NCI-H524 treated with DMSO at 0.1 percent for 48 hours (cell line): ENCODE data around the gene FAR2.
"Not testable (repeated sequence)": the region's sequence is repeated elsewhere in the genome, so short reads cannot be mapped to it uniquely, and the experiment has no call there.

Source experiments
- DNase-seq: peaks from one replicate; lab custom pipeline; 2025; lab: John Stamatoyannopoulos, UW

FAR2 gene

GRCh38 chr12:29152981-29153630, 4.0 kb downstream of the FAR2 start:
- no peak for DNase-seq

DNA sequence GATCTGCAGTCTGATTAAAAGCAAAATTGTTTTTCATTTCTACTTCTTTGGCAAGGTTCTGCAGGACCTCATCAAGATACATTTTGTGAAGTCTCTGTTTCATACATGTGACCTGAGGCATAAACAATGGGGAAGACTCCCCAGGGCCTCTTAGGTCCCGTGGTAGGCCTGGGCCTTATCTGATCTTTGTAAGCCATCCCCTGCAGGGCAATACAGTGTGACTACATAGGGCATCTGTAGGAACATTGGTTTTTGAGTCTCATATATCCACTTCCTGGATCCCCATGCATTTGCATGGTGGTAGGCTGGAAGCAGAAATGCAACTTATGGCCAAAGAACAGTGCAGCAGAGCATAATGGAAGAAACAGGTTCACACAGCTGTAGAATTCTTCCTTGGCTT, 6.0 kb downstream of the FAR2 start:
- DNase-seq = no peak

DNA sequence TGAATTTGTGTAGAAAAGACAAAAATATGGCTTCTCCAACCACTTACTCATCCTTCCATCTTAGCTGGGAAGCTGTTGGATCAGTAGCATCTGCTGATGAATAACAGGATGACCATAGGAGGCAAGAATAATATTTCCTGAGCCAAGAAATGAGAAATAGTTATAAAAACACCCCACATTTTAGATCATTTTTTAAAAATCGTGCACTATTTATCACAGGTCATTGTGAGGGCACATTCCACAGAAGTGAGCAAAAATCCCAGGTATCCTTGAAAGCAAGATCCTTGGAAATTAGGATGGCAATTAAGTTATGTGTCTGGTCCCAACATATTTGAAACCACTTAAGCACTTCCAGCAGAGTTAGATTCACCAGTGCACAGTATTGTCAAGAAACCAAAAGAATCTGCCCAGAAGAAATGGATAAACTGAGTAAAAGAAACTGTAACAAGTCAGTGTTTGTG, 8.4 kb downstream of the FAR2 start:
- no peak for DNase-seq

GRCh38 chr12:29158115-29158763, 9.2 kb downstream of the FAR2 start:
- no peak for DNase-seq

DNA sequence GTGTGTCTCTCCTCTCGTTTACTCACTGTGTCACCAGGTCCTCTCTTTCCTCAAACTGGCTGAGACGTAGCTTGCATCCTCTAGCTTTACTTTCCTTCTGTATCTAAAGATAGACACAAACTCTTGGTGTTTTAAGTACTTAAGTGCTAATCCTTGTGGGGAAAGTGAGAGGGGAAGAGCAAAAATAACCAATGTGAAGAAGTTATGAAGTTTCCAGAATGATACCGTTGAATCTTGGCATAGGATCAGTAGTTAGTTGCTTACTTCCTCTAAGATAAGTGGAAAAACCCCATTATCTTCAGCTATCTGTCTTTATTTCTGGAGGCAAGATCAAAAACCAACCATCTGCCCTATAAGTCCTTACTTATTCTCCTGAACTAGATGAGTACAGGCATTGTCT, 10.6 kb downstream of the FAR2 start:
- no peak for DNase-seq

GRCh38 chr12:29160230-29160629, 11.2 kb downstream of the FAR2 start:
- DNase-seq = no peak

DNA sequence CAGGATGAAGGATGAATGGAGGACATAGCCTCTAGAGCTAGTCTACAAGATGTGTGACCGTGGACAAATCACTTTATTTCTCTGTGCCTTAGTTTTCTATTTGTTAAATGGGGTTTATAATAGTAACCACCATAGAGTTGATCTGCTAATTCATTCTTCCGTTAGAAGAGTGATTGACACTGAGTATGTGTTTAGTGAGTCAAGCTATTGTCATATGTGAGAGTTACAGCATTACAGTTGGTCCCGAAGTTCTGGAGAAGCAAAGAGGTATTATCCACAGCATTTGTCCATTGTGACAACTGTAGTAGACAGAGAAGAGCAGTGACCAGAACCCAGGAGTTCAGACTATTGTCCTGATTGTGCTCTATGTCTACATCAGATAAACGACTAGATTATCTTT, 14.1 kb downstream of the FAR2 start:
- DNase-seq = no peak

DNA sequence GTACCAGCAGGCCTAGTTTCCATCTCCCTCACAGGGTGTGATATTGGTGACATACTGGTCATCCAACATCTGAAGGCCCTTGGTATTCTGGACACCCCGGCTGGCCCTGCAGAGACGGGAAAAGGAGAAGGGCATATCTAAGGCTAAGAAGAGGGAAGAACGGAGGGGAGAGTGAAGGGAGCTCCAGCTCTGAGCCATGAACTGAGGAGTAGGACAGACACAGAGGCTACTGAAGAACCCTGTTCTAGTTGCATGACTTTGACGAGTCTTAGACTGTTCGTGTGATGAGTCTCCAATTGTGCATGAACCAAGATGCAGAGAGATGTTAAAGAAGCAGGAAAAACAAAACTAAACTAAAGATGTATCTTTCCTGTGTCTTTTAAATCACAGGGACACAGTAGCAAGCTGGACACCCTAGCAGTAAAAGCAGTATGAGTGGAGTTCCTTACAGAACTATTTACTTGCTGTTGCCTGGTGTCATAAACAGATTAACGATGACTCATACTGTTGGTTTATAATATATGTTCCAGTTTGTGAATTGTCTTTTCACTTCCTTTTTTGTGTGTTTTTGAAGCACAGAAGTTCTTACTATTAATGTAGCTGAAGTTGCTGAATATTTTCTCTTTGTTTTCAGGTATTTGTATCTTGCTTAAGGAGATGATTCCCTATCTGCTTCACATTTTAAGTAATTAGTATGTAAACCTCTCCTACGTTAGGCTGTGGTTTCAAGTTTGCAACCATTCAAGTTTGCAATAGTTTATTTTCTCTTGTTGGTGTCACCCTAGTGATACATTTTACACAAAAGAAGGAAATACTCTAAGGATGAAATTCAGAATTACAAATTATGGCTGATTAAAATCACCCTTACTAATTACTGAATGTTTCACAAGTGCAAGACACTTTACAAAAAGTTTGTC, 15.7 kb downstream of the FAR2 start:
- DNase-seq = no peak

- DNase-seq = no peak
Measured at GRCh38 chr12:29167445-29167844, 18.4 kb downstream of the FAR2 start.

DNA sequence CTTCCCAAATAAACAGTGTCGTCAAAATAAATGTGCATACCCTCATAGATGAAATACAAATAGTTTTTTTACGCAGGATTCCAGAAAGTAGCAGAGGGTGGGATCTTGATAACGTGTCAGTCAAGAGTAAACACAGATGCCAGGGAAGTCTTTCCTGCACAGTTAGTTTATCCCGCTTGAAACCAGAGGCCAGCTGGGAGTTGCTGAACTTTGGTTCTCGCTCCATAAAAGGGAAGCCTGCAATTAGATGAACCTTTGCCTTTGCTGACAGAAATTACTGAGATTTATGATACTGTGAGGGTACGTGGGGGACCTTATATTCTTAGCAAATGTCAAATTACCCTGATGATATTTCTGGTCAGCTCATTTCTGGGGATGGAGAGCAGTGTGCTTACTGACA, 18.9 kb downstream of the FAR2 start:
- DNase-seq = no peak

DNA sequence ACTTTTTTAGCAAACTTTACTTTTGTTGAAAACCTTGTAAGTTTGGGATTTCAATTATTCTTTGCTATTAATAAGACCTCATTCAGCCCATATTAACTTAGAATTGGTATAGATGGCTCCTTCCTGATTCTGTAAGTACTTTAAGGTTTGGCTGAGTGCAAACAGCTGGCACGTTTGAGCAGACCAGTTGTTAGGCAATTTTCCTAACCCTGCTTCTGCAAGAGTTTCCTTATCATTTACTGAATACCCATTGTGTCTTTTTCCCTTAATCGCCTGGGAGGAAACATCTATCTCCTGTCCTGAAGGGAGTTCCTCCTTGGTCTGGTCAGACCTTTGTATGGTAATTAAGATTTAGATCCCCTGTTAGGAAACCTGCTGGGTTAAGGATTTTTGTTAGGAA, 20.9 kb downstream of the FAR2 start:
- DNase-seq = not testable (repeated sequence)

DNA sequence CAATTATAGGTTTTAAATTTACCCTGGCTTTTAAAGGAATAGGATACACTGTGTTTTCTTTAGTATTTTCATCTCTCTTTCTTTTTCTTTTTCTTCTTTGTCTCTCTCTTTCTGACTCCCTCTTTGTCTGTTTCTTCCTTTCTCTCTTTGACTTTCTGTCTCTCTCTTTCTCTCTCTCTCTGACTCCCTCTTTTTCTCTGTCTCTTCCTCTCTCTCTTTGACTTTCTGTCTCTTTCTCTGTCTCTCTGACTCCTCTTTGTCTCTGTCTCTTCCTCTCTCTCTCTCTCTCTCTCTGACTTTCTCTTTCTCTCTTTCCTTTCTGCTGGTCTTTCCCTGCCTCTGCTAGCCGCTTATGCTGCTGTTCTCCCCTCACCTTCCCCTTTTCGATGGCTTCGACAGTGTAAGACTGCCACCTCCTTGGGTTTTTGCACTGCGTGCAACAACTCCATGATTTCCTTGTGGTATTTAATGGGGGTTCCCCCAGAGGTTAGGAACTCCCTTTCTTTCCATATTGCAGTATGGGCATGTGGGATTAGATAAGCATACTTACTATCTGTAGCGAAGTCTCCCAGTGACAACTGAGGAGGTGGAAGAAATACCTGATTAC, 21.5 kb downstream of the FAR2 start:
- DNase-seq = not testable (repeated sequence)

DNA sequence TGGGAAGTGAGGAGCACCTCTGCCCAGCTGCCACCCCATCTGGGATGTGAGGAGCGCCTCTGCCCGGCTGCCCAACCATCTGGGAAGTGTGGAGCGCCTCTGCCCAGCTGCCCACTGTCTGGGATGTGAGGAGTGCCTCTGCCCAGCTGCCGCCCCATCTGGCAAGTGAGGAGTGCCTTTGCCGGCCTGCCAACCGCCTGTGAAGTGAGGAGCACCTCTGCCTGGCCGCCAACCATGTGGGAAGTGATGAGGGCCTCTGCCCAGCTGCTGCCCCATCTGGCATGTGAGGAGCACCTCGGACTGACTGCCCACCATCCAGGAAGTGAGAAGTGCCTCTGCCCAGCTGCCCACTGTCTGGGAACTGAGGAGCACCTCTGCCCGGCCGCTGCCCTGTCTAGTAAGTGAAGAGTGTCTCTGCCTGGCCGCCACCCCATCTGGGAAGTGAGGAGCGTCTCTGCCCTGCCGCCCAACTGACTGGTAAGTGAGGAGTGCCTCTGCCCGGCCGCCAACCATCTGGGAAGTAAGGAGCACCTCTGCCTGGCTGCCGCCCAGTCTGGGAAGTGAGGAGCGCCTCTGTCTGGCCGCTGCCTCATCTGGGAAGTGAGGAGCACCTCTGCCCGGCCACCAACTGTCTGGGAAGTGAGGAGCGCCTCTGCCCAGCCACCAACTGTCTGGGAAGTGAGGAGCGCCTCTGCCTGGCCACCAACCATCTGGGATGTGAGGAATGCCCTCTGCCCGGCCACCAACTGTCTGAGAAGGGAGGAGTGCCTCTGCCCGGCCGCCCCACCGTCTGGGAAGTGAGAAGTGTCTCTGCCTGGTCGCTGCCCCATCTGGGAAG, 22.6 kb downstream of the FAR2 start:
- no peak for DNase-seq

DNA sequence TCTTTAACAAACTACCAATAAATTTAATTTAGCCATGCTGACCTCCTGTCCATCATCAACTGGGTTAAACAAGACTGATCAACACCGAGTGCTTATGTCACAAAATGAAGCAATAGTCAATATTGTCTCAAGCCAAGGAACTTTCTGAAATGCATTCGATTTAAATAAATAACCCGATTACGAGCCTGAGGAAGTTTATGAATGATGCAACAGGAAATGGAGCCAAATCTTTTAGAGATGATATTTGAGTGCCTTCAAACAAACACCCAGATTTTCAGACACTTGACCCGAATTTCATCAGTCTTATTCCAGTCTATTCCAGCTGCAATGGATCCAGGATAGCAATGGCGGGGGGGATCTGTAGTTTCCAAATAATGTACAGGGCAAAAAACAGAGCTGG, 27.9 kb downstream of the FAR2 start:
- no peak for DNase-seq

DNA sequence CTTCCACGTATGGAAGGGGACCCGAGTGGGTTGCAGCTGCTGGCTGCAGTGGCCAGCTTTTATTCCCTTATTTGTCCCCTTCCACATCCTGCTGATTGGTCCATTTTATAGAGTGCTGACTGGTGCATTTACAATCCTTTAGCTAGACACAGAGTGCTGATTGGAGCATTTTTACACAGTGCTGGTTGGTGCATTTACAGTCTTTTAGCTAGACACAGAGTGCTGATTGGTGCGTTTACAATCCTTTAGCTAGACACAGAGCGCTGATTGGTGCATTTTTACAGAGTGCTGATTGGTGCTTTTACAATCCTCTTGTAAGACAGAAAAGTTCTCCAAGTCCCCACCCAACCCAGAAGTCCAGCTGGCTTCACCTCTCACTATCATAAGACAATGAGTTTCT, 33.2 kb downstream of the FAR2 start:
- not testable (repeated sequence) for DNase-seq

DNA sequence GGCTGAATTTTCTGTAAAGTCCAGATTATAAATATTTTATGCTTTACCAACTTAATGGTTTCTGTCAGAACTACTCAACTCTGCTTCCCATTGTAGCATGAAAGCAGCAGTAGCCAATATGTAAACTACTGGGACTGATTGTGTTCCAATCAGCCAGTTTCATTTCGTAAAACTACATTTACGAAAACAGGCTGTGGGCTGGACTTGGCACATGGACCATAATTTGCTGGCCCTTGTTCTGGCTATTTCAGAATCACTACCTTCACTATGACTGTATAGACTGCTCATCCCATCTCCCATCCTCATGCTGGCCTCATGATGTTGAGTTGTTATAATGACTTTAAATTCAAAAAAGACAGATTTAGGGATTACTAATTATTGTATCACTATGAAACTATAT, 38.7 kb downstream of the FAR2 start:
- no peak for DNase-seq

GRCh38 chr12:29191267-29191850, 42.3 kb downstream of the FAR2 start:
- DNase-seq = no peak

DNA sequence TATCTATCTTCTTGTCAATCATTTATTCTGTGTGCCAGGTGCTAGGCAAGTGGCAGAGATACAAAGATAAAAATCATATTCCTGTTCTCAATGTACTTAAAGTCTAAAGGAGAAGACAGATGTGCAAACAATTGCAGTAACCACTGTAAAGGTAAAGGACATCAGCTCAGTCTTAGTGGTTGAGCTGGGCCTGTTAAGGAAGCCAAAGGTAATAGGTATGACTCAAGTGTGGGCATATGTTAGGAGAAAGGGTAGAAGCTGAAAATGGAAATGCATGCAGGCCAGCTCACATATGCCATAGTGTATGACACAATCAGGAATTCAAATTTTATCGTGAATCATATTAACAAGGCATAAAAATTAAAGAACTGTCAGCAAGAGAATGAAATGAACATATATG, 49.8 kb downstream of the FAR2 start:
- DNase-seq = no peak

DNA sequence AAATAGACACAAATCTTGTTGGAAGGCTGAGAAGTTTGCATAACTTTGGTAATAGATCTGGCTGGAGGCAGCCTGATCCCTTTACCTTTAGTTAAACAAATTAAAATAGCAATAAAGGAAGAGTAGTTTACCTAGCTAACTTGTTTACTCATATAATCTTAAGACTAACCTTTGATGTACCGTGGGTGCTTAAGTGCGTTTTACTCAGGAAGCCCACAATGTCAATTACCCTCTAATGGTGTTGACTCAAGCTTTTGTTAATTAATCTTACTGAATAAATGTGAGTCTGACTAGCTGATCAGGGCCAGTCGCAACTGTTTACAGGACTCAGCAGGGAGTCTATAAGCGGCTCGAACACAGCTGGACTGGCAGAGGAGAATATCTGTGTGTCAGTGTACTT, 51.5 kb downstream of the FAR2 start:
- peak; percentile 61 for DNase-seq

DNA sequence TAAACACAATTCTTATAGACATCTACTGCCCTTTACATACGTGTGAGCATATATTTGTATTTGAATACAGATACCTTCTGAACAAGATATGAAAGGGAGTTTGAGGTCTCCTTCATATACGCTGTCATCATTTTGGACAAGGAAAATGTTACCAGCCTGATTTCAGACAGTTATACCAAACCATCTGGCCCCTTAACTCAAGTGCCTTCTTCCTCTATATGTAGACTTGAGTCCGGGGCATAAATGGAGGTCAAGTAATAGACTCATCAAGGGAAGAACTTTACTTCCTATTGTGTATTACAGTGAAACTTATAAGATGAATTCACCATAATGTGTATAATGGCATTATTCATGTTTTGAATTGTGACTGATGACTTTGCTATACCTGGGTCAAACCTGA, 52.2 kb downstream of the FAR2 start:
- peak; percentile 50 for DNase-seq

GRCh38 chr12:29201746-29202145, 52.7 kb downstream of the FAR2 start:
- DNase-seq = no peak
